Left hindlimb (tissue), 1 donor: ENCODE measurements around the gene ENTR1.

ENCODE experiments used
- DNase-seq: peaks from one replicate; pipeline ENCODE4 v3.0.0-alpha.2; 2018

Gene ENTR1

DNA sequence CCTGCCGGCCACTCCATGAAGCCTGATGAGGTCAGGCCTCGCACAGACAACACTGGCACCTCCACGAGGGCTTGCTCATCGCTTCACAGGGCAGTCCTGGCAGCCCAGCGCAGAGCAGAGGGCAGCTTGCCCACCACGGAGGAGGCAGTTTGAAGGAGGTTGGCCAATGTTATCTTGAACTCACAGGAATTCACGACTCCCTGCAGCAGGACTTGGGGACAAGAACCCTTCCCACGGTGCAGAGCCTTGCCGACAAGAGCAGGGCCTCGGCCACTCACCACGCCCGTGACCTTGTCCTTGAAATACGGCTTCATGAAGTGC, 15.4 kb downstream of the ENTR1 start:
- DNase-seq: no peak

DNA sequence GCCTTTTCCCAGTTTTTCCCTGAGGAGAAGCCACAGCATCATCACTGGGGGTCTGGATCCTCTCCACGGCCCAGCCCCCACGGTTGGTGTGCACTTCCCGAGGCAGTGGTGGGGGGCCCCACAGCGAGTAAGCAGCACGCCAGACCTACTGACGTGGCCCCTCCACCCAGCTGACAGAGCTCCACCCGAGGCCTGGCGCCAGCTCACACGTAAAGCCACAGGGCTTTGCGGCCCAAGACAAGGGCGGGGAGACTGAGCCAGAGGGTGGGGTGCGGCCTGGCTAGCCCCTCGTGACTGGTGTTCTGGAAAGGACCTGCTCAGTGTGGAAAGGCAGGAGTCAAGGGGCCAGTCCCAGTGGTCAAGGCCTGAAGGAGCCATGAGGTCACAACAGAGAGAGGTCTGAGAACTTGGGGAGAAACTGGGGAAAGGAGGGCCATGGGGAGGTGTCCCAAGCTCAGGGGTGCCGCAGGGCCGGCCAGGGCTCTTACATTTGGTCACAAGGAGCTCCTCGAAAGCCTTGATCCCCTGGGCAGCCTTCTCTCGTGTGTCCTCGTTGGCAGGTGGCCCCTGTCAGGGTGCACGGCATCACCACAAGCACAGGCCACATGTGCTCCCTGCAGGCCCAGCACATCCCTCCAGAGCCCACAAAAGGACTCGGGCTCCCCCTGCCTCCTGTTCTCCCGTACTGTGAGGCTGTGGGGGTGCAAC, 15.9 kb downstream of the ENTR1 start:
- no peak for DNase-seq

DNA sequence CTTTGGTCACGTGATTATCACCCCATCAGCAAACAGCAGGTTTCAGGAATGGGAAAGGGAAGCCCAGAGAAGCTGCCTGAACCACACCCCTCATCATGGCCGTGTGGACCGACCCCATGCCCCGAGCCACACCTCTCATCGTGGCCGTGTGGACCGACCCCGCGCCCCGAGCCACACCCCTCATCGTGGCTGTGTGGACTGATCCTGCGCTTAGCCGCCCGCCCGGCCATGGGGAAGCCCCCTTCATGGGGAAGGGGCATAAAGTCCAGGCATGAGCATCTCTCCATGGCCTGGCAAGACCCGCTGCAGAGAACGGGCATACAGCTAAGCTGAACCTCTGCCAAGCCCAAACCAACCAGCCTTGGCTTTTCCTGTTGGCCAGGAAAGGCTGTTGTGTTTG, 16.9 kb downstream of the ENTR1 start:
- DNase-seq: no peak

DNA sequence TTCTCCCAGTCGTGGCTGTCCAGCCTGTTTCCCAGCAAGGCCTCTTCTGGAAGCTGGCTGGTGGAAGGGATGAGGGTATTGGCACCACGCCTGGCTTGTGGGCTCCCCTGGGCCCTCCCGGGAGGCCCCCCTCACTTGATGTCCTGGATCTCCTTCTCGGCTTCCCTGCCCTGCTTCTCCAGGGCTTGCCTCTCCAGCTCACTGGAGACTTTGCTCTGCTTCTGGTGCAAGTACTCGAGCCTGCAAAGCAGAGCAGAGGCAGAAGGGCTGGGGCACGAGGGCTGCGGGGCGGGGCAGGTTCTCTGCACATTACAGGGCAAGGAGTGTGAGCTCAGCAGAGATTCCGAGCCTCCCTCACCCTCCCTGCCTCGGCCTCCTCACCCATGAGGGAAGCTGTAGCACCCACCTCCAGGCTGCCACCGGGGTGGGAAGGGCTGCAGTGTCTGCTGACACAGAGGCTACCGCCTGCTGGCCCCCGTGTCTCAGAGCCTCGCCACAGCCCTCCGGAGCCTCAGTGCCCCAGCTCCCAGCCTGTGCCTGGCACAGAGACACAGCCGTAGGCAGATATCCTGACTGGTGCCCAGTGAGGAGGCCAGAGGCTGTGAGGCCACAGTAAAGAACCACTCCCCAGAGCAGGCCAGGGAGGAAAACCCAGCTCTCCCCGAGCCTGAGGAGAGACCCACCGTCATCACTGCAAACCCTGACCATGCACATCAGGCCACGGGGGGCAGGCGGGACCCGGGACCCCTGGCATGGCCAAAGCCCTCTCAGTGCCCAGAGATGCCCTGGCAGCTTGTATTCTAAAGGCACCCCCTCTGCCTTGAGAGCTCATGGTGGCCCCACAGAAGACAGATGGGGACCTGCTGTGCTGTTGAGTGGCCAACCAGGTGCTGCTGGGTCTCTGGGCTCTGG, 17.6 kb downstream of the ENTR1 start:
- DNase-seq: no peak

DNA sequence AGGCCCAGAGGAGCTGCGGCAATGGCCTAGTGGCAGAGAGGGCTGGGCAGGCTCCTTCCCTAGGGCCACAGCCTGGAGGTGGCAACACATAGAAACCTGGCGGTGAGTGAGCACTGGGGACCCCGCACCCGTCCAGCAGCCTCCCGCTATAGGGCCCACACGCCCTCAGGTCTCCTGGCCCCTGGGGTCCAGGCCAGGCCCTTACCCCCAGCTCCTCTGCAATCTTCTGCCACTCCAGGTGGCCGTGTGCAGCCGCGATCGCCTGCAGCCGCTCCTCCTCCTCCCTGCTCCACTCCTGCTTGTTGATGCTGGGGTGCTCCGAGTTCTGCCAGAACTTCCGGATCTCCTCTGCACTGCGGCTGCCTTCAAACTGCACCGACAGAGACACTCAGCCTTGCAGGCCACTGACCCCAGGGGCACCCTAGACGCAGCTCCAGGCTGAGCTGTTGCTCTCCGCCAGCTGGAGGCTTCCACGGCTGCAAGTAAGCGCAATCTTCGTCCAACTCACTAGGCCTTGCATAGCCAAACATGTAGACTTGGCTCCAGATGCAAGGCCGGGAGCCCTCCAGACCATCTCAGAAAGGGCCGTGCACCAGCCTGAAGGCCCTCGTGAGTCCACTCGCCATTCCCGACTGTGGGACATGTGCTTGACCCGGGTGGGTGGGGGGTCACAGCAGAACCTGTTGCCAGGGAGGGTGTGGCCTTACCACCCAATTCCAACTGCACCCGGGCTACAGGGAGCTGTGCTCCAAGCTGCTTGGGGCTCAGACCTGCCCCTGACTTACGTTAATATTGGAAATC, 18.5 kb downstream of the ENTR1 start:
- no peak for DNase-seq

DNA sequence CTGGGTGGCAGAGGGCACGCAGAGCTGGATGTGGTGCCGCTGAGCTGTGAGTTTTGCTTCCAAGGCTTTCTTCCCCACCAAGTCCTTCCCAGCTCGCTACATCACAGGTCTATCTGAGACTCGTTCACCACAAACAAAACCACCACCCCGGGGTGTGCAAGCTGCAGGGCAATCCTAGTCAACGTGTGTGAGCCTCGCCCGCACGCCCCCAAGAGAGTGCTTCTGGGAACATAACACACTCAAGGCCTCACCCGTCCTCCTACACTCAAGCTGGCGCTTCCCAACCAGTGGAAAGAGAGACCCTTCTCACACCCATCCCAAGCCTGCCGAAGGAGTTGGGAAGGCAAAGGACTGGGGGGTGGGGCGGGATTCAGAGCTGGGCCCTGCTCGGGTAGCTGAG, 21.0 kb downstream of the ENTR1 start:
- no peak for DNase-seq

DNA sequence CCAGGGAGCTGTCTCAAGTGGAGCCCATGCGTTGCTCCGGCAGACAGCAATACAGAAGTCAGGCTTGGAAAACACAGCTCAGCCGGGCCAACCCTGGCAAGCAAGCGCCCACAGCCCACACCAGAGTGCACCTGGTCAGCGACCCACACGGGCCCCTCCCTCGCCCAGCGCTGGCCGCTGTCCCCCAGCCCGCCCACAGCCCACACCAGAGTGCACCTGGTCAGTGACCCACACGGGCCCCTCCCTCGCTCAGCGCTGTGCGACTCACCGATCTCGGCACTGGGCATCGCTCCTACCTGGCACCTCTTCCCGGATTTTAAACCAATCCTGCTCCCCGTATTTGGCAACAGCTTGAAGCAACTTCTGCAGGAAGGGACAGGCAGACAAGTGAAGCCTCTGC, 23.2 kb downstream of the ENTR1 start:
- no peak for DNase-seq

DNA sequence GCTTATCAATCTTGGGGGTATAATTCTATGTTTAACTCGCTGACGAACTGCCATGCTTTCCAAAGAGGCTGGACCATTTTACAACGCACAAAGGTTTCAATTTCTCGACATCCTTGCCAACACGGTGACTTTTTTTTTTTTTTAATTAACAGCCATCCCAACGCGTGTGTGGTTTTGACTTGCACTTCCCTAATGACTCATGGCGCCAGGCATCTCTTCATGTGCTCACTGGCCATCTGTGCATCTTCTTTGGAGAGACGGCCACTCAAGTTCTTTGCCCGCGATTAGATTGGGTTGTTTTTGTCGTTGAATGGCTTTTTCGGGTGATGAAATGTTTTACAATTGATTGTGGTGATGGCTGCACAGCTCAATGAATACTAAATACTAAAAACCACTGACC, 24.4 kb downstream of the ENTR1 start:
- no peak for DNase-seq

DNA sequence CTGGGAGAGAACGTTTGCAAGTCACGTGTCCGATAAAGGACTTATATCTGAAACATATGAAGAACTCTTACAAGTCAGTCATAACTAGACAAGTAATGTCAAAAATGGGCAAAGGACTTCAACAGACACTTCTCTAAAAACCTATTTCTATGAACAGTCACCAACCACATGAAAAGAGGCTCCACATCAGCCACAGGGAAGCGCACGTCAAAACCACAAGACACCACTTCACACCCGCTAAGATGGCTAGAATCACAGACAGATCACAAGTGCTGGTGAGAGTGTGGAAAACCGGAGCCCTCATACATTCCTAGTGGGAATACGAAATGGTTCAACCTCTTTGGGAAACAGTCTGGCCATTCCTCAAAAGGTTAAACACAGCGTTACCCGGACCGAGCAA, 25.4 kb downstream of the ENTR1 start:
- no peak for DNase-seq

DNA sequence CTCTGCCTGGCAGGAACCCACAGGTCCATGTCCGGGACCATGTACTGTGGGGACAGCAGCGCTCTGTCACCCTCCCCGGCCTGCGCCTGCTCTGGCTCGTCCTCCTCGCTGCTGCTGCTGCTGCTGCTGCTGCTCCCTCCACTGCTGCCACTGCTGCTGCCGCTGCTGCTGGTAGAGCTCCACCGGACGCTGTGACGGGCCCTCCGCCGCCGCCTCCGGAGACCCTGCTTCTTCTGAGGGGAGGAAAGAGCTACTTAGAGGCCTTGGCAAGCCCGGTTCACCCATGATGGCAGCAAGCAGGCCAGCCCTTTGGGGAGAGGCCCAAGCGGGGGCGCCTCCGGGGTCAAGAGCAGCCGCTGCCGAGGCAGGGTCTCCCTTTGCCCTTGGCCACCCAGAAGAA, 27.0 kb downstream of the ENTR1 start:
- DNase-seq: no peak

DNA sequence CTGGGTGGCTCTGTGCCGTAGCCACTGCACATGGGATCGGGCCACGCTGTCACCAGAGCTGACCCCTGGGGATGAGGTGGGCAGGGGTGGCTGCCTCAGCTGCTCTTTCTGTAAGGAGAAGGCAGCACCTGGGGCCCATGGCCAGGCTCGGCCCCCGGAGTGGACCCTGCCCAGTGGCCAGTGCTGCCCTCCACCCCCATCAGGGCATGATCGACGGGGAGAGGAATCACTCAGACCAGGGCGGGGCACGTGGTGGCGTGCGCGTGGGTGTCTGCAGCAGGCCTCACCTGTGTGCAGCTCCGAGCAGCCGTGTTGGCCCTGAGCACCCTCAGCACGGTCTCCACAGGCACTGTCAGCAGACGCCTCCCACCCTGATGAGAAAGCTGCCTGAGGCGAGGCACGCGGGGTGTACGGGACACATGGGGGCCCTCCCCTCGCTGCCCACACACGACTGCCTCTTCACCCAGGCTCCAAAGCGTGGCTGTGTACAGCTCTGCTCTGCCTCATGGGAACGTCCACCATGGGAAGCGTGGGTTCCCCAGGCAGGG, 28.4 kb downstream of the ENTR1 start:
- DNase-seq: no peak

DNA sequence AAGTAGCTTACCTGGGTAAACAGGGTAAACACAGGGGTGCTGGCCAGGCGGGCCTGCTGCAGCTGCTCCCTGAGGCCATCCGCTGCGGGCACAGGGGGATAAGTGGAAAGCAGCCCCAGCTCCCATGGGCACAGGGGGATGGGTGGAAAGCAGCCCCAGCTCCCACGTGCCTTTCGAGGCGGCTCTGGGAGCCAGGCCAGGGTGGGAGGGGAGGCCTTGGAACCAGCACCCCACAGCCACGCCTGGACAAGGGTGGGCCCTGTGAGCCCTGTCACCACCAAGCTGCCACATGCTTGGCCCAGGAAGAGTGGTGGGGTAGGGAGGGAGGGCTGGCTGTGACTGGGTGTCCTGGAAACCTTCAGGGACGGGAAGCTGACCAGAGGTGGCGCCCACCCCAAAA, 29.1 kb downstream of the ENTR1 start:
- DNase-seq: no peak

DNA sequence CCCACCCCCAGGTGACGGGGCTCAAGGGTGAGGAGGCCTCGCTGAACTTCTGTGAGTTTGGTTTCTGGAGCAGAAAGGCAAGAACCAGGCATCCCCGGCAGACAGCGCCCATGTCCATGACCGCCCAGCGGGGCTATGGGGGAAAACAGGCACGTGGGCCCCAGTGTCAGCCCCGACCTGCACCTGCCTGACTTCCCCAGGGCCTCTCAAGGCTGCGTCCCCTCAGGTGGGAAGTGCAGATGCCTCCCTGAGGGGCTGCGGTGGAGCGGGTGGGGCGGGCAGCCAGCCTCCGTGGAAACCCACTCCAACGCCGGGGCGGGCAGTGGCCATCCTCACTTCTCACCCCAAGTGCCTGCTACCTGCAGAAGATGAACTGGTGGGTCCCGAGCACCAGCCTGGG, 30.0 kb downstream of the ENTR1 start:
- no peak for DNase-seq

DNA sequence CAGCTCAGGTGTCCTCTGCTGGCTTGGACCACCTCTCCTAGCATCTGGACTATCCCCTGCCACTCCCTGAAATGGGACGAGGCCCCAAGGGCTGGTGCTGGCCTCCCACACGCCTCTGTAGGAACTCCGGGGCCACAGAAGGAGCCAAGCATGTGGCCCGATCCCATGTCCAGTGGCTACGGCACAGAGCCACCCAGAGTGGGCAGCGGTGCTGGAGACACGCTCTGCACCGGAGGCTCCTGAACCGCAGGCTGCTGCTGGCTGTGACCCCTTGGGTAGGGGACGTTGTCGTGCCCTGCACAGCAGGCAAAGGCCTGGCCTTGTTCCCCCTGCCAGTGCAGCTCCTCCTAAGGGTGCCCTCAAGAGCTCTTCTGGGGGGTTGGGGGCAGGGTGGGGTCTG, 30.5 kb downstream of the ENTR1 start:
- DNase-seq: no peak

DNA sequence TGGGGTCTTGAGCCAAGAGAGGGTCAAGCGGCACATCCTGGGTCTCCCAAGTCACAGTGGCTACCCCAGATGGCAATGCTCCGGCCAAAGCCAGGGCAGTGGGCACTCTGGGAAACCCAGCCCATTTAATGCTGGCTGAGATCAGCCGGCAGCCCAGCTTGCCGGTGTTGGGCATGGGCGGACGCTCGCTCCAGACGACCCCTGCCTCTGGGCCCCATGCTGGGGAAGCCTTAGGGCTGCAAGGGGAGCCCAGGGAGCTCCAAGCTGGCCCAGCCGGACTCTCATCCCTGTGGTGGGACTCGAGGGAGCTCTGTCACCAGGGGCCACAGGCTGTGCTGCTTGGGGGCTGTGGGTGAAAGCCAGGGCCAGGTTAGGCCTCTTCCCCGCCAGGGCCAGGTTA, 31.0 kb downstream of the ENTR1 start:
- DNase-seq: no peak

DNA sequence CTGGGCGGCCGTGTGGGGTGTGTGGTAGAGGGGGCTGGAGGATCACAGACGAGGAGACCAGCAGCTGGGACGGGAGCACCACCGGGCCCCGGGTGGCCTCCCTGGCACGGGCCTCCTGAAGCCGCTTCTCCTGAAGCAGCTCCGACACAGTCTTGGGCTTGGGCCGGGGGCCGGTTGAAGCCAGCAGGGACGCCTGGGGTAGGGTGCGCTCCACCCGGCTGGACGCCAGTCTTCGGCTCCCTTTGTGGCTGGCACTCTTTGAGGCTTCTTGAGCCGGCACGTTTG, 31.5 kb downstream of the ENTR1 start:
- DNase-seq: no peak

DNA sequence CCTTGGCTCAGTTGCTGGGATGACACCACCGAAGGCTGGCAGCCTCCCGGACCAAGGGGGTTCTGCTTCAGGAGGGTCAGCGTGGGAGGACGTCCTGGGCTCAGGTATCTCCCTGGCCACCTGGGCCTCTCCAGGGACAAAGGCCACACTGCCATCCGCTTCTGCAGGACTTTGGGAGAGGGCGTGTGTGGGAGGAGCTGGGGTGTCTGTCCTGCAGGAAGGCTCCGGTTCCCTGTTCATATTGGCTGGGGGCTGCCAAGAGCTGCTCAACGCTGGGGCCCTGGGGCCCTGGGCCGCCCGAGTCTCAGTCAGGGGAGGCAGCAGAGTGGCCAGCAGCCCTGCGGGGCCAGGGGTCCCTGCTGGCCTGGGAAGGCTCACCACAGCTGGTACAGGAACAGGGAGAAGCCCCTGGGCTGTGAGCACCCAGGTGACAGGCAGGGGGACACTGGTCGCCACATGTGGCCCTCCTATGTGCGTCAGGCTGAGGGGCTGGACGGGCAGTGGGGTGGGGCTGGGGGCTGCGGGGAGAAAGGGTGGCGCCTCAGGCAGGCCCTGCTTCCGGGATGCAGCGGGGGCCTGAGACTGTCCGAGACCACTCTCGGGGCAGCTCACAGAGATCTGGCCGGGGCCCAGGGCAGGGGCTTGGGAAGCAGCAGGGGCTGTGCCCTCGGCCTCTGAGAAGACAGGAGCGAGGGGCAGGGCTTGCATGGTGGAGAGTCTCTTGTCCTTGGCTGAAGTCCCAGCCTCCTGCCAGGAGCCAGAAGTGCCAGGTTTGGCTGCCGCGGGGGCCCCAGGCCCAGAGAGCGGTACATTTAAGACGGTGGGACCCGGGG, 32.0 kb downstream of the ENTR1 start:
- DNase-seq: no peak

DNA sequence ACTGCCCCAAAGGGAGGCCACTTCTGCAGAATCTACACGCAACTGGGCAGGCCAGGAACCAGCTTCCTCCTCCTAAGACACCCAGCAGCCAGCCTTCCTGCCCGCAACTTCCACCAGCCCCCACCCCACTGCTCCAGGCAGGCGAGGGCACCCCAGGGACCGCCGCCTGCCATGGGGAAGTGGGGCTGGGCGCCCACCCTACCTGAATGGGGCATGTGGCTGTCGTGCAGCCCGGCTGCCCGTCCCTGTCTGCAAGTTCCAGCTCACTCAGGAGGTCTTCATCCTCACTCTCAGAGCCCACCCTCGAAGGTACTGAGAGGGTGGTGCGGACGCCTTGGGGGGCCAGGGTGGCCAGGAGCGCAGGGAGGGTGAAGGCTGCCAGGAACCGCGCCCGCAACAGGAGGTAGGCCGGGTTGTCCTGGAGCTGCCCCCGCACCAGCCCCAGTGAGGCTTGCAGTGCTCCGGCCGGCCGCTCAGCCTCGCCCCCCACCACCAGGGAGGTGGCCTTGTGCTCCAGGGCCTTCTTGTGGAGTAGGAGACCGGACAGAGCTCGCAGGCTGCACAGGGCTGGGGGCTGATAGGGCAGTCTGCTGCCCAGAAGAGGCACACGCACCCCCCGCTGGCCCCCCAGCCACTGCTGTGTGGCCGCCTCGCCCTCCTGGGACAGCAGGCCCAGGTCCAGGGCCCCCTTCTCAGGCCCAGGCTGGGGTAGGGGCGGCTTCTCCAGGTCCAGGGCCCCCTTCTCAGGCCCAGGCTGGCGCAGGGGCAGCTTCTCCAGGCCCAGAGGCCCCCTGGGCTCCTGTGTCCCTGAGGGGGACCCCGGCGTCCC, 32.9 kb downstream of the ENTR1 start:
- DNase-seq: no peak

DNA sequence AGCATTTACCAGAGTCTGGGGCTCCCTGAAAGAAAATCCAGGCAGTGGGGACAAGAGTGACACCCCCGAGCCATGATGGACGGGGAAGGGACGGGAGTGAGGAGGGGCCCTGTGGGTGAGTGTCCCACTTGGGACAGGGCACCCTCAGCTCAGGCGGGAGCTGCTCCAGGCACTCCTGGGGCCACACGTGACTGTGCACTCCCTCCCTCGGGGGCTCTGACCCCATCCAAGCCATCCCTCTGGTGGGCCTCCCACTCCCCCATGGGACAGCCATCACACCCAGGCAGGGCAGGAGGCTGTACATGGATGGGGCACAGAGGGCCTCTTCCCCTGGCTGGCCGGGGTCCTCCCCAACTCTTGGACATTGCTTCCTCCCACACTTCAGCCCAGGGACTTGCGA, 34.0 kb downstream of the ENTR1 start:
- DNase-seq: no peak

DNA sequence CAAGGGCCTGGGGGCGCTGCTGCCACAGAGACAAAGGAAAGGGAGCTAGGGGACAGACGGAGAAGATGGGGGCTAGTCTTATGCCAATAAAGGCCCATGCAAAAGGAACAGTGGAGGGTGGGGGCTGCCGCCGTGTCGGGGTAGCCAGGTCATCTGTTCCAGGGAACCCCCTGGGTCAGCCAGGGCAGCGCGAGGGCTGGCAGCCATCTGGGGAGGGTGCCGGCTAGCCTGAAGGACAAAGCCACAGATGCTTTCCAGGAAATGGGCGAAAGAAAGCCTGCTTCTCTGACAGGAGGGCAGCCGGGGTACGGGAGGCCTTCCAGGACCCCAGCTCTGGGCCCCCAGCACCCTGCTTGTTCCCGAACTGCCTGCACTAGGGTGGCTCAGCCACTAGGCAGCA, 35.3 kb downstream of the ENTR1 start:
- no peak for DNase-seq

DNA sequence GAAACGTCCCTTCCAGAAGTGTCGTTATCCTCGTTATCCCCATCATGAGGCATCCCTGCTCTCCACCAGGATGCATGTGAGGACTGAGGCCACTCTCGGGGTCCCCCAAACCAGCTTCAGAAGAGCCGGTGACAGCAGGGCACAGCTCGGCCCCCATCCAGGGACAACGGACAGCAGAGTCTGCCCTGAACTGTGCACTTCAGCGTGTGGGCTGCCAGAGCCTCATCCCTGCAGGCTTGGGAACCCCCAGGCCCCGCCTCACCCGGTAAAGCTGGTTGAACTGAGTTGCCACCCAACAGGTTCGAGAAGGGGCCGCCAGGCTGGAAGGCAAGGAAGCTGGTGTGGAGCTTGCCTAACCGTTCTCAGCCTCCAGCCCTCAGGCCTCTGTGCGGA, 36.2 kb downstream of the ENTR1 start:
- DNase-seq: no peak
